Activated effector memory CD4-positive, alpha-beta T cell treated with Interleukin-2 at 50 U/mL for 16 hours (primary cell): ENCODE results near the gene TGM1.
"Not testable (repeated sequence)": the region's sequence is repeated elsewhere in the genome, so short reads cannot be mapped to it uniquely, and the experiment has no call there.

Experiments used
- DNase-seq: peaks from one replicate; pipeline ENCODE4 v3.0.0-alpha.2; 2020

Gene TGM1

DNA sequence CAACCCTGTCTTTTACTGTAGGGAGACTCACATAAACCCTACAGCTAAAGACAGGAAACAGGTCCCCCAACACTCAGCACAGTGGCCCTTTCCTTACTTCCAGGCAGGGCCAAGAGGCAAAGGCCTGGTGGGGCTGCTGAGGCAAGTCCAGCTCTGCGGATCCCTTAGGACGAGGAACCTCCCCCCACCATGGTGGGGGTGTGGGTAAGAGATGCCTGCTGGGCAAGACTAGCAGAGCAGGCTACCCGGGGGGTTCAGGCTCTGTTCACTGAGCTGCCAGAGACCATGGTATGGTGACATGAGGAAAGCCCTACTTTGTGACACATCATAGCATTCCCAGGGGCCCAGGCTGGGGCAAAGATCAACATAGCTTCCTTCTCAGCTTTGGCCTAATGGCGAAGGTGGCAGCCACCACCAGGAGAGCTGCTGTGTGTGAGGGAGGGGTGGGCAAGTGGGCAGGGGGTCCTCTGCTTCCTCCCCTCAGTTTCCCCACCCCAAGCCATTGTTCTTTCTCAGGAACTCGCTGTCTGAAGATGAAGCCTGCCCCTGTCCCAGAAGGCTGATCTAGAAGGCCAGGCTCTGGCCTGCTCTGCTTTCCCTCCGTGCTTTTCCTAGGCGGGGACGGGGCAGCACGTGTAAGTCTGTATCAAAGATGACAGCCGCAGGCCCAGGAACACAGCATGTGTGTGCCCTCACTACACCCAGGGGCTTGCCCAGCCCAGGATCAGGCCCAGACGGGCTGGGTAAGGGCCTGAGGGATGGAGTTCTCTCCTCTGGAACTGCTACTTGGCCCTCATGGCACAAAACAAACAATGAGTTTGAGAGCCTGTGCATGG is 10.5 kb downstream of the TGM1 start:
- no peak for DNase-seq

DNA sequence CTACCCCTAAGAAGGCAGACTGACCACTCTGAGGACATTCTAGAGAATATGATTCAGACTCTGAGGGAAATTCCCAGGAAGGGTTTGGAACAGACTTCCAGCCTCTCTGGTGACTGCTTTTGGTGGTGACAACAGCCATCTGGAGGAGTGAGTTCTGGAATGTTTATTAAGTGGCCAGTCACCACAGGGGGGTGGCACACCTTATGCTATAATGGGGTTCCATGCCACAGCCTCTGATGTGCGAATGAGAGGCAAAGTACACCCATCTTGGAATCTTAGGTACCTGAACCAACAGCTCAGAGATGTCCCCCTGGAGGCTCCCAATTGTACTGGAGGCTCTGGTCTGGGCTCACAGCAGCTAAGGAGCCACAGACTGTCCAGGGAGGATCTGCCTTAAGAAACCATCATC is 11.1 kb downstream of the TGM1 start:
- no peak for DNase-seq

DNA sequence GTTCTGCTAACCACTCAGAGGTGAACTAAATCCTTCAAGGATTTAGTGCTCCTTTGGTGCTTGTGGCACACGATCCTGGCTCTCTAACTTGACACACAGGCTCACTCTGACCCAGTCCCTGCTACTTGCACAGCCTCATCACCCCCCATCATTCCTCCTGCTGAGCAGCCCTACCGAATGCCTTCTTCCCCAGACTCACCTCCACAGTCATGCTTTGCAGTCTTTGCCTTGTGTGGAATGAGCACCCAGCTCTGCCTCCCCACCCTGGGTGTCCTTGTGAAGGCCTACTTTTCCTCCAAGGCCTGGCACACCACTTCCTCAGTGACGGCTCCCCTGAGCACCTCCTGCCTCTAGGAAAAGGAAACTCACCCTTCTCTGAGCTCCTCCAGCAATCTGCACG is 12.6 kb downstream of the TGM1 start:
- no peak for DNase-seq

DNA sequence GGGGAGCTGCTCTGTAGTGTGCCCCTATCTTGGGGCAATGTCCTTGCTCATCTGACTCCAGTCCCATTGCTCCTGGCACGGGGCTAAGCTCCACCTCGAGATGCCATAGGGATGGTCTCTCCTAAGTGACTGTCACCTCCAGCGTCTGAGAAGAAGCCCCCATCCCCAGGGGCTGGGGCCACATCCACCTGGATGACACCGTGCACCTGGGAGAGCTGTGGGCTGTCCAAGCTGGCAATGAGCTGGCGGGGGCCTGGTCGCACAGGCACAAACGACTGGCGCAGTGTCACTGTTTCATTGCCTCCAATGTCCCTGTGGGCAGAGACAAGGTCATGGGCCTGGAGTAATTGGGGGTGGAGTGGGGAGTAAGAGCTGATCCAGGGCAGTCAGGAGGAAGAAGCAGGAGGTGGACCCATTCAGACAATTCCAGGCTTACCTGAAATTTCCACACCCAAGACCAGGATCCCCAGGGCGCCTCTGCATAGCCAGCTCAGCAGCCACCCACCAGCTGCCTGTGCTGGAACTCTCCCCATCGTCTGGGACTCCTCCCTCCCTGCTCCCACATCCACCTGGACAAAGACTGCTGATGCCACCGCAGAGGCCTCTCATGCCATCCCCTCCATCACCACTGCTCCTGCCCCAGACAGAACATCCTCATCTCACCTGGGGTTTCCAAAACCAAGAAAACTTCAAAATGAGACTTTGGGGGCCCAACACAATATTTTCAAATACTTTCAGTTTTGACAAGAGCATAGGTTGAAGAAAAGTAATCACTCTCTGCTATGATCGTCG is 13.6 kb downstream of the TGM1 start:
- DNase-seq = no peak

DNA sequence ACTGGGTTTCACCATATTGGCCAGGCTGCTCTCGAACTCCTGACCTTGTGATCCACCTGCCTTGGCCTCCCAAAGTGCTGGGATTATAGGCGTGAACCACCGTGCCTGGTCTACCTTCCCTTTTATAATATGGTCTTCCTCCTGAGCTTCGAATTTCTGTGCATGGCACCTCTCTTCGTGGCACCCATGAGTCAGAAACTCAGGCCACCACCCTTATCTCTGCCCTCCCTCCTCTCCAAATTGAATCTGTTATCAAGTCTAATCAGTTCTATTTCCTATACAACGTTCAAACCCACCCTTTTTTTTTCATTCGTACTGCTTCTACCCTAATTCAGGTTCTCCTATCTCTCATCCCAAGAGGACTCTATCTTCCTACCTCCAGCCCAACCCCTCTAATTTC is 15.6 kb downstream of the TGM1 start:
- no peak for DNase-seq

DNA sequence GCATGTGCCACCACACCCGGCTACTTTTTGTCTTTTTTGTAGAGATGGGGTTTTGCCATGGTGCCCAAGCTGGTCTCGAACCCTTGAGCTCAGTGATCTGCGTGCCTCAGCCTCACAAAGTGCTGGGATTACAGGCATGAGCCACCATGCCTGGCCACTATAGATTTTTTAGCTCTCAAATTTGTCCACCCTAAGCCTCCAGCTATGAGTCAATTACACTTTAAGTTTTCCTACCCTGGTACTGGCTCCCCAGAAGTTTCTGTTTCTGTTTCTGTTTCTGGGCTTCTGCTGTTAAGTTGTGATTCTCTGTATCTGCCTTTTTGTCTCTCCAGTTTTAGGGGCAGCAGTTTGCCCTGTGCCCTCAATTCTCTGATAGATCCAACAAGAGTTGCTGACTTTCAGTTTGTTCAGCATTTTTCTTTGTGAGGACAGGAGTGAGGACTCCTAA is 16.2 kb downstream of the TGM1 start:
- no peak for DNase-seq

DNA sequence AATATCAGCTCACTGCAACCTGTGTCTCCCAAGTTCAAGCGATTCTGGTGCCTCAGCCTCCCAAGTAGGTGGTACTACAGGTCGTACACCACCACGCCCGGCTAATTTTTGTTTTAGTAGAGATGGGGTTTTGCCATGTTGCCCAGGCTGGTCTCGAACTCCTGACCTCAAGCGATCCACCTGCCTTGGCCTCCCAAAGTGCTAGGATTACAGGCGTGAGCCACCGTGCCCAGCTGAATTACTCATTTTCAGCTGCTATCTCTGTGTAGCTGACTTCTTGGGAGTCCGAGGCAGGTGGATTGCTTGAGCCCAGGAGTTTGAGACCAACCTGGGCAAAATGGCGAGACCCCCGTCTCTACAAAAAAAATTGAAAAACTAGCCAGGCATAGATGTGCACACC is 17.6 kb downstream of the TGM1 start:
- not testable (repeated sequence) for DNase-seq

DNA sequence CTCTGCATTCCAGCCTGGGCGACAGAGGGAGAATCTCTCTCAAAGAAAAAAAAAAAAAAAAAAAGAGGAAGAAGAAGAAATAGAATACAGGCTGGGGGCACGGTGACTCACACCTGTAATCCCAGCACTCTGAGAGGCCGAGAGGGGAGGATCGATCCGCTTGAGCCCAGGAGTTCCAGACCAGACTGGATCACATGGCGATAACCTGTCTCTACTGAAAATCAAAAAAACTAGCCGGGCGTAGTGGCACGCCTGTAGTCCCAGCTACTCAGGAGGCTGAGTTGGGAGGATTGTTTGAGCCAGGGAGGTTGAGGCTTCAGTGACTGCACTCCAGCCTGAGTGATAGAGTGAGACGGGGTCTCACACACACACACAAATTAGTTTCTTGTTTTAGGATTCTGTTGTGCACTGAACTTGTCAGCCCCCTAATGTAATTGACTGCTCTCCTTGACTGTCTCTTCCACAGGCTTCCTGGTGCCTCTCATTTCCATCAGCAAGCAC is 19.6 kb downstream of the TGM1 start:
- no peak for DNase-seq

DNA sequence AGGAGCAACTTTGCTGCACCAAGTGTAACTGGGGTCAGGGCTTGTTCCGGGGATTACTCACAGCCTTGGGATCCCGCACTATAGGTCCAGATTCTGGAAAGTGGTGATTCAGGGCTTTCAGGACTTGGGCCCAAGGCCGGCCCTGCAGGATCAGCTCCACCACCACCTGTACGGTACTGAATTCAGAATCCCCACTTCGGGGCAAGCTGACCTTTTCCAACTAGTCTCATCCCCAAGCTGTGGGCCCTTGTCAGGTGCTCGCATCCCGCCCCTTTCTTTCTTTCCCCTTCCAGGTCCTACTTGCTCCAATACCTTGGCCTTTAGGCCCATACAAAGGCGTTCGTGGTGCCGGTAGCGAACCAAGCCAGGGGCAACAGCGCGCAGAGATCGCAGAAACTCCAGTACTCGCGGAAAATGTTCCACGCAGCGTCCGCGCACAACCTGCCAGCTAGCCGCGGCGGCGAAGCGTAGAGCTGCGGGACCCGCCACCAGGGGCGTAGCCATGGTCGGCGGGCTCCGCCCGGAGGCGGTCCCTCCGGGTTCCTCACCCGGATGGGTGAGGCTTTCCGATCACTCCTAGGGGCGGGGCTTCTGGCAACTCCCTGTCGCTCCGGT is 21.0 kb downstream of the TGM1 start:
- peak; percentile 91 for DNase-seq

DNA sequence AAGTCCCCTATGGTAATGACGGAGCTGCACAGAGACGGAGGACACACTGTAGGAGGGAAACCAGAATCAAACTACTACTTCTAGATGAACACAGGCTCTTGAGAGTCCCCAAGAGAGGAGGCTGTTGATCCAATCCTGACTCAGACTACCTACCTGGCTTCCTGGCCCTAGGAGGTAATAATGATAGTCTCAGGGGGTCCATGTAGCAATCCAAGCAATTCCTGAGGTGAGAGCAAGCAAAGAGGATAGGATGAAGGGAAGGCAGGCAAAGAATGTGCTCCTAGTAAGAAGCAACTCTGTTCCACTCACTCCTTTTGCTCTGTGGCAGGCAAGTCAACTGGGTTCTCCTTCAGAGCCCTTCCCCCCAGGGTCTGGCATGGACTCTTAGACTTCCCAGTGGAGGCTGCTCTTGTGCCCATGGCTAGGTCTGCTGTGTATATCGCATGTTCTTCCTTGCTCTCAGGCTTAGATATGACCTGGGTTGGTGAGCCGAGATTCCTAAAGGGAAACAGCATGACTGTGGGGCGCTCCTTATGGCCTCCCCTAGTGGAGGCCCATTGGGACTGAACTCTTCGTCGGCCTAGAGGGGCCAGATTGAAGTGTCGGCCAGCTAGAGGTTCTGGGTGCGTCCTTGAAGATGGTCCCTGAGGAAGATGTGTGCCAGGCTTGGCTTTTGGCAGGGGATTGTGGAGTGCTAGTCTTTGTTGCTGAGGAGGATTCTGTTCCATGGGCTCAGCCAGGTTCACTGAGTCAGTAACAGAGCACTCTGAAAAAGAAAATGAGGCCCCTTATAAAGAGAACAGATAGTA is 22.7 kb downstream of the TGM1 start:
- no peak for DNase-seq

DNA sequence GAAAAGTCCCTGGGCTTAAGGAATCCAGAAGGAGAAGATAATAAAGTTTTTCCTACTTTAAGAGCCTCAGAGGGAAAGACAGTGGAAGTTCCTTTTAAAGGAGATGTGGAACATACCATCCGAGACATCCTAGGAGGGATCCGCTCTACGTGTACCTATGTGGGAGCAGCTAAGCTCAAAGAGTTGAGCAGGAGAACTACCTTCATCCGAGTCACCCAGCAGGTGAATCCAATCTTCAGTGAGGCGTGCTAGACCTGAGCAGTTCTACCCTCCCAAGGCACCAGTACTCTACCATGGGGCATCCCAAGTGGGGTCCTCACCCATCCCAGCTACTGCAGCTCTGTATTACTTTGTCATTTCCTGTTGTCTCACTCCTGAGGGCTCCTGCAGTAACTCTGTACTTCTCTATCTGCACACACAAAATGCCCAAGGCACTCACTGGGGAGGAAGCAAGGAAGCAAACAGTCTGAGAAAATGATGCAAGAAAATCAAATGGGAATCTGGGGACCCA is 24.4 kb downstream of the TGM1 start:
- no peak for DNase-seq

DNA sequence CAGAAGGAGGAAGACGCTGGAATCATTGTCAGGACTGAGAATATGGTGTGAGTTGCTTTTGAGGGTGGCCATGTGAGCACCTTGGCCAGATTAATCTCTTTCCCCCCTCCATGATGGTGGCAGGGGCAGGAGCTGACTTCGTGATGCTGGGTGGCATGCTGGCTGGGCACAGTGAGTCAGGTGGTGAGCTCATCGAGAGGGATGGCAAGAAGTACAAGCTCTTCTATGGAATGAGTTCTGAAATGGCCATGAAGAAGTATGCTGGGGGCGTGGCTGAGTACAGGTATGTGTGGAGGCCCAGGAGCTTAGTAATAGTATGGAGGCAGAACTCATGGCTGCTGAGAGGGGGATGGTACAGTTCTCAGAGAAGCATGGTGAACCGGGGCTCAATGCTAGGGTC is 24.9 kb downstream of the TGM1 start:
- DNase-seq = no peak

DNA sequence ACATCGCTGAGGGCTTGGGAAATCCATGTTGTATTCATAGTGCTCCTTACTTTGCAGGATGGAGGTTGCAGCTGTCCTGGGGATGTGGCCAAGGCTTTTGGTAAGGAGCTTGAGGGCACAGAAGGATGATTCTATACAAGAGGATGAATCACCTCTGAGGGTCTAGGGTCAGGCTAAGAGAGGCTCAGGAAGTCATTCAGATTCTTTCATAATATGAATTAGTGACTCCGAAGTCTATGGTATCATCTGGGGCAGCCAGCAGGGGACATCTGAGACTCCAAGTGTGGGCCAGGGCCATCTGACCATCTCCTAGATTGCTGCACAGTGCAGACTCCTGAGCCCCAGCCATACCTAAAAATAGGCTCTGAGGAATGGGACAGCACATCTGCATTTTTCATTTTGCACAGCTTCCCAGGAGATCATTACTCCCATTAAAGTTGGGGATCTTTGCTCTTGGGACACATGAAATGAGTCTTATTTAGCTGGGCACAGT is 25.5 kb downstream of the TGM1 start:
- no peak for DNase-seq

DNA sequence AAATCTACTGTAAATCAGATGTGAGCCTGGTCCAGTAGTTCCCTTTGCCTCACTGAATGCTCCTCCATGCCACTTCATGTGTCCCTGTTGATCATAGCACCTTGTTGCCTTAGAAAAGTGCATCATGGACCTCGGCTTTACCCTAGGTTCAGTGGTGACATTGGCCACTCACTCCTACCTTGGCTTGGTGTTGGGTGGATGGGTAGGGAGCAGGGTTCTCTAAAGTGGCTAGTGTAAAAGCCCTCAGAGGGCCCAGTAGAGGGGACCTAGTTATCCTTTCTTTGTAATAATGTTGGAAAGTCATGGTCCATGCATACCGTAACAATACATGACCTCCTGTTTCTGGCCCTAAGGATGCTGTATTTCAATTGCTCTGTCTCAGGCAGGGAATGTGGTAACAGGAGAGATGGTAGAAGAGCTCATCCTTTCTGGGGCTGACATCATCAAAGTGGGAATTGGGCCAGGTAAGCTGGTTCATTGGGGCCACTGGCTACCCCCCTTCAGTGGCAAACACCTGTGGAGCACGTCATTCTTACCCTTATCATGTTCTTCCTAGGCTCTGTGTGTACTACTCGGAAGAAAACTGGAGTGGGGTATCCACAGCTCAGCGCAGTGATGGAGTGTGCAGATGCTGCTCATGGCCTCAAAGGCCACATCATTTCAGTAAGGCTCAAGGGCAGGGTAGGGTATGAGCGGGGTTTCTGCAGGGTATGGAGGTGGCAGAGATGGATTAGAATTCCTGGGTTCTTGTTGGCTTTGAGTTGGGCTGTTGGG is 26.1 kb downstream of the TGM1 start:
- DNase-seq = no peak

DNA sequence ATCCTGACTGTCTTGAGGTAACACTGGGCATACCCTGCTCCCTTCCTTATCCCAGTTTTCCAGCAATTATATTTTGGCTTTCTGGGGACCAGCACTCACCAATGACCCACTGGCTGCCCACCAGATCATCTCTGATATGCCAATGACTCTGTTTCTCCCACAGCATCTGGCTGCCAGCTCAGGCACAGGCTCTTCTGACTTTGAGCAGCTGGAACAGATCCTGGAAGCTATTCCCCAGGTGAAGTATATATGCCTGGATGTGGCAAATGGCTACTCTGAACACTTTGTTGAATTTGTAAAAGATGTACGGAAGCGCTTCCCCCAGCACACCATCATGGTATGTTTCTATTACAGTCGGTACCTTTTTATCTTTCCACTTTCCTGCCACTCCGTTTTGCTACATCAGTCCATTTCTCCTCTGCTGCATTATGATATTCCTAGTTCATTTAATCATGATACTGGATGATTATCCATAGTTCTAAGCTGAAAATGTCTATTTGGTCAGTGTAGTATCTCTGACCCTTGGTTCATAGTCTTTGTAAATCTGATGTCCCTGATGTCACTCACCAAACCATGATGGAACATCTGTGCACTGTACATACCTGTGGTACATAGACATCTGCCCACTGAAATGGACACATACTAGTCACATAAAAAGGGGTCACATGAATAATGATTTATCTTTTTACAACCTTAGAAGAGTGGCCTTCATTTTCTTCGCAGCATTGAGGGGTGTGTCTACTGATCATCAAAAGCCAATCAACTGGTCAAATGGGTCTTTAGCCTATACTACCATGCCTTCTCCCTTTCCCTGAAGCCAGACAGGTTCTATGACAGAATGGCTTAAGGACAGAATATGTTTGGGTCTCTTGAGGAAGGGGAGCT is 26.9 kb downstream of the TGM1 start:
- DNase-seq = no peak

DNA sequence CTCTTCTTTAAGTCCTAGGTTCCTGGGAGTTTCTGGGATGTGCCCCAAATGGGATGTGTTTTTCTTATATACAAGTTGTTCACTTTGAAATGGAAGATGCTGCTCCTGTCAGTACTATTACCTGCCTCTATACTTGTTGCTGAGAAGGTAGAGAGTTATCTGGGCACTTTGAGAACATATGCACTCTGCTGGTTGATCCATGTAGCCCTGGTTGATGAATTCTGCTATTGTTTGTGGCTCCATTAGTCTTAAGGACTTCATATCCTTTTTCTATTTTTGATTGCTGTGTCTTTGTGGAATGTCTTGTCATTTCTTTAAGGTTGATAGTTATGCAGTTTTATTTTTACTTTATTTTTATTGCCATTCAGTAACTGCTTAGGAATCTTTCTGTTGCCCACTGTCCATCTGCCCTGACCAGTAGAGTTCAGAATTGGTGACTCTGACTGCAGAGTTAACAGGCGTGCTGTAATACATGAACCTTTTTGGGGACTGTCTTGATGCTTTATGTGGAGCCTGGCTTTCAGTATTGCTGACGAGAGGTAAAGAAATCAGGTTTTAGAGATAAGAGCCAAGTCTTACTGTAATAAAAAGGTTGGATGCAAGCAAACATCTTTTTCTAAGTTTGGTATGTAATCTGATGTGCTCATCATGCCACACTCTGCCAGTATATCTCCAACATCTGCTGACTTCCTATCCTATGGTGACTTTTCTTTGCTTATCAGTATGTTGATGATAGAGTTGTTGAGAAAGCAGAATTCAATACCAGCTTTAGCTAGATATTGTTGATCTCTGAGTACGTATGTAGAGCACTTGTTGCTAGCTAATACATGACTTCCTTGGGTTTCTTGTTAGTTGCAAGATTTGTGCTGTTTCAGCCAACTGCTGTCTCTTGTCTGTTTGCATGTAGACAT is 28.6 kb downstream of the TGM1 start:
- DNase-seq = no peak

DNA sequence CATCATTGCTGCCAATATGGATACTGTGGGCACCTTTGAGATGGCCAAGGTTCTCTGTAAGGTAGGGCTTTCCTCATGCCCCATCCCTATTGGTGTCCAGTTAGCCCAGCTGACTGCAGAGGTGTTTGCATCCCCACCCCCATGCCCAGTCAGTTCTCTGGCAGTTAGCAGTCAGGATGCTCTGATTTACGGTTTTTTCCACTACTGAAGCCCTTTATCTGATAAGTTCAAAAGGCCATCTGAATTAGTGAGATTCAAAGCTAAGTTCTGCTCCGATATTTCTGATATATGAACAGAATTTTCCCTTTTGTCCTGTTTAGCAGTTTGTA is 29.5 kb downstream of the TGM1 start:
- no peak for DNase-seq

DNA sequence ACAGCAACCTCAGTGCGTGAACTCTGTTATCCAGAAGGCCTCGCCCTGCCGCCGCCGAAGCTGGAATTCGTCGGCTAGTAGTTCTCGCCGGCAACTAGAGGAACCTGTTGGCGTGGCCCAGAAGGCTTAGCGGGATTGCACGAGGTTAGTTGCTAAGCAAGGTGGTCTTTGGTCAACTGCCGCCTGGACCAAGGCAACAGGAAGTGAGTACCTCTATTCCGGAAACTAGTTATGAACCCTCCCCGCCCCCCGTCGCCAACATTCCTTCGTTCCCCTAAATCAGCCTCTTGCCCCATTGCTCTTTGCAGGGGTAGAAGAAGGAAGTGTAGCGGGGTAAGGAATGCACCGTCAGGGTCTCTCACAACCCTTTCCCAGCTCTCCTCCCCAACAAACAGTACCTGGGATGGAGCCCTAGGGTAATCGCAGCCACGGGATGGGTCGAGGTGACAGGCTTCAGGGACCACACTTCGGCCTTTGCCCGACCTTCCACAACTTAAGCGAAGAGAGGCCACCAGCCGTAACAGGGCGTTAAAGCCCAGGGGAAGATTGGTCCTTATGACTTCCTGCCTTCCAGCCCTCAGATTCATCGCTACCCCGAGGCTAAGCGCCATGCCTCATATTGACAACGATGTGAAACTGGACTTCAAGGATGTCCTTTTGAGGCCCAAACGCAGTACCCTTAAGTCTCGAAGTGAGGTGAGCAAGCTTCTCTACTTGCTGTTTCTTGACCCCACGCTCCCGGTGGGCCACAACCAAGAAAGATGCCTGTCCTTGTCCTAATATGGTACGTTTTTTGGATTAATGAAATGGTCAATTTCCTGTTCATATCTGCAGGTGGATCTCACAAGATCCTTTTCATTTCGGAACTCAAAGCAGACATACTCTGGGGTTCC is 30.1 kb downstream of the TGM1 start, which contains the start of gene GMPR2:
Gene GMPR2, plus strand, starts transcription at position 285 of the 893 bp plus-strand sequence. Its CDS starts 325 bp downstream, at position 610.
- DNase-seq = no peak
